Articular chondrocyte of knee joint (primary cell): Measurements from ENCODE around the gene POM121L12. TPM values are rescaled to one million over a fixed set of nuclear protein-coding genes. Genes with fewer than 3 reads are reported as not detected.

Source experiments
- total RNA-seq: library from RNA; depleted of rRNA; stranded (reverse); fragments of >200 nt; gene quantifications from 2 replicates; pipeline ENCODE4 v1.2.3, GENCODE V29; 2012

The POM121L12 gene
- not detected in 2 replicates for total RNA-seq

DNA sequence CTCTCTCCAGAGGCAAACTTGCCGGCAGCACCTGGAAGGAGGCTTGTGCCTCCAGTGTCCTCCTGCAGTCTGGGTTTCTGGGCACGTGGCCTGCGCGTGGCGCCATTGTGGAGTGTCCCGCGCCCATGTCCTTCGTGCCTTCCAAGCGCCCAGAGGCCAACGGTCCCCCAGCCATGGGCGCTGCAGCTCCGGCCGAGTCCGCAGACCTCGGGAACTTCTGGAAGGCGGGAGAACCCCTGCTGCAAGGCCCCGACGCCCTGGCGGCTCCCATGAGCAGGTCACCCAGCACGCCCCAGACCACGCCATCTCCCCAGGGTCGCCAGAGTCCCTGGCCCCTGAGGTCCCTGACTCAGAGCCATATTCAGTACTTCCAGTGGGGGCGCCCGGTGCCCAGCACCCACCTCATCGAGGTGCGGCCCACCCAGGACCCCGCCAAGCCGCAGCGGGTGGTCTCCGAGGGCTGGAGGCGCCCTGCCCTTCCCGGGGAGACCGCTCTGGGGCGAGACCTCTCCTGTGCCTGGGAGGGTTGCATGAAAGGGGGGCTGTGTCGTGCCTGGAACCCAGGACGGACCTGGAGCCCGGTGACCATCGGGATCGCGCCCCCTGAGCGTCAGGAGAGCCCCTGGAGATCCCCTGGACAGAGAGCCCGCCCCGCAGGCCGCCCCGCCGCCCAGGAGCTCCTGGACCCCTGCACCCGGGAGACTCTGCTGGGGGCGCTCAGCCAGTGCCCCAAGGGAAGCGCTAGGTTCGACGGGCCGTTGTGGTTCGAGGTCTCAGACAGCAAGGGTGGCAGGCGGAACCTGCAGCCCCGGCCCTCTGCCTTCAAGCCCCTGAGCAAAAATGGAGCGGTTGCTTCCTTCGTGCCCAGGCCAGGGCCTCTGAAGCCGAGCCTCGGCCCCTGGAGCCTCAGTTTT is at the start of gene POM121L12:
Gene POM121L12, plus strand, starts transcription at position 135 of the 914 bp plus-strand sequence. Its CDS starts 39 bp downstream, at position 174.

